ENCODE results near the gene NT5C3B. TPM values are rescaled to one million over a fixed set of nuclear protein-coding genes. Genes with fewer than 3 reads are reported as not detected.
"Not testable (repeated sequence)": the region's sequence is repeated elsewhere in the genome, so short reads cannot be mapped to it uniquely, and the experiment has no call there.

Gene NT5C3B
- total RNA-seq, 6 experiments from 2014 or later, result 33.9 to 55.2 (median 37.3) TPM

DNA sequence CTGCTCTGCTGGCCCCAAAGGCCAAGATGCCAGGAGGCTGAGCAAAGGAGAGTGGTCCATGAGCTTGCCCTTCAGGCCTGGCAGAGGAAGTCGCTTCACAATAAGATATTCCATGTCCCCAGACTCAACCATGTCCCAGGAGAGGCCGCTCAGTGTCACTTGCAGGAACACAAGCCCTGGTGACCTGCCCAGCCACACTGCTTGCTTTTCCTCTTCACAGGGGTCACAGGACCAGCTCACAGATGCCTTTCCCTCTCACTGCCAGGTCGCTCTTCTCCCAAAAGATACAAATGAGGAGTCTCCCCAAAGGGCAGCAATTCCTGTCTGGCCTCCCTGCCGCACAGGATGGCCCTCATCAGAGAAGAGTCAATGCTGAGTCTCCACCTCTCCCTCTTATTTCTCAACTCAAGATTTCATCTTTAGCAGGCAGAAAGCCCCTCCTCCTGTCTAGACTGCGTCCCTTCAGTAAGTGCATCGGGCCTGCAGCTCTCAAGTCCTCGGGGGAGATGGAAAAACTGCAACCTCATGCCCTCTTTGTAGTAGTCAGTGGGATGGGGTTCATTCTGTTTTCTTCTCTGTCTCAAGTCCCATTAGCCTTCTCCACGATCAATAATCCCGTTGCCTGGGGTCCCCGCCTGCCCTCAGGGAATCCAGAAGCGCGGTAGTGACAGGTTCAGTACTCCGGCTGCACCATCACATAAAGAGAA is 54.5 kb downstream of the NT5C3B start:
- H3K36me3 Mint-ChIP-seq (ENCODE audit: low read depth), result no peaks in the 10 kb centered on the region
- peaks cover 9% of the 10 kb centered on the region for H3K27me3 Mint-ChIP-seq (ENCODE audit: insufficient read depth)
- TF ChIP-seq CTCF (IDR thresholded peaks at IDR 0.05), result no peak
- H3K27ac Mint-ChIP-seq, result no peak overlapping the region
- peaks cover 26% of the 10 kb centered on the region for H3K4me1 Mint-ChIP-seq (ENCODE audit: low read depth)
- no peak overlapping the region for H3K4me3 Mint-ChIP-seq
- no peak for DNase-seq
- H3K9me3 Mint-ChIP-seq, result no peaks in the 10 kb centered on the region

DNA sequence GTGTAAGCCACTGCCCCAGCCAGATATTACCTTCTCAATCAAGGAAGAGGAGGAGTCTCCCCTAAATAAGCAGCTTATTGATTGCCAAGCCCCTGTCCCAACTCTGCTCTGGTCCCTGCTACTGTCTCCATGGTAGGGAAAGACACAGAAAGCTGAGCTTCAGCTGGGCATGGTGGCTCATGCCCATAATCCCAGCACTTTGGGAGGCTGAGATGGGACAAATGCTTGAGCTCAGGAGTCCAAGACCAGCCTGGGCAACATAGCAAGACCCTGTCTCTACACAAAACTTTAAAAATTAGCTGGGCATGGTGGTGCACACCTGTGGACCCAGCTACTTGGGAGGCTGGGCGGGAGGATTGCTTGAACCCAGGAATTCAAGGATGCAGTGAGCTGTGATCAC is 56.1 kb downstream of the NT5C3B start:
- no peaks in the 10 kb centered on the region for H3K36me3 Mint-ChIP-seq (ENCODE audit: low read depth)
- H3K4me3 Mint-ChIP-seq, result no peak overlapping the region
- no peak for DNase-seq
- no peak overlapping the region for H3K27ac Mint-ChIP-seq
- H3K4me1 Mint-ChIP-seq (ENCODE audit: low read depth), result peaks cover 30% of the 10 kb centered on the region
- H3K9me3 Mint-ChIP-seq, result no peaks in the 10 kb centered on the region
- peaks cover 3% of the 10 kb centered on the region for H3K27me3 Mint-ChIP-seq (ENCODE audit: insufficient read depth)
- no peak for TF ChIP-seq CTCF (IDR thresholded peaks at IDR 0.05)

- no peak for TF ChIP-seq CTCF (IDR thresholded peaks at IDR 0.05)
- Mint-ChIP-seq H3K36me3 (ENCODE audit: low read depth) (no peaks in the 10 kb centered on the region), H3K27ac (peak overlapping the region; percentile 81), H3K4me1 (ENCODE audit: low read depth) (peaks cover 32% of the 10 kb centered on the region), H3K27me3 (ENCODE audit: insufficient read depth) (peaks cover 2% of the 10 kb centered on the region; the same call in 1 of the 2 replicates), H3K9me3 (no peaks in the 10 kb centered on the region), H3K4me3 (no peak overlapping the region; the same call in 1 of the 2 replicates)
- DNase-seq, result peak; percentile 70
Measured at GRCh38 chr17:41777574-41778188, 58.4 kb downstream of the NT5C3B start.

DNA sequence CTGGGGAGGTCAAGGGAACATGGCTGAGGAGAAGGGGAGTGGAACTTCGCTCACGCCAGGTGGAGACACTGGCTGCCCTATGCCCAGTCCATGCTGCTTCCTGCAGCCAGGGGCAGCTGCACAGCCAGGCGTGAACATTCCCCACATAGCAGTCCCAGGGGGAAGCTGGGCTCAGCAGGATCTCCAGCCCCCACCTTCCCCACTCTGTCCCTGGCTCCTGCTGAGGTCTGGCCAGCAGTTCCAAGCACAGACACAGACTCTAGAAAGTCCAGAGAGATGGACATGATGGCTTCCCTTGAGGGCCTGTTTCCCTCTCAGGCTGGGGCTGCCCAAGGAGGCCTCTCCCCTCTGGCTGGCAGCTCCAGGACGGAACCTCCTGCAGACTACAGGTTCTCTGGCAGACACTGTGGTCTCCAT is 58.9 kb downstream of the NT5C3B start:
- H3K27me3 Mint-ChIP-seq (ENCODE audit: insufficient read depth), result peaks cover 2% of the 10 kb centered on the region; the same call in 1 of the 2 replicates

DNA sequence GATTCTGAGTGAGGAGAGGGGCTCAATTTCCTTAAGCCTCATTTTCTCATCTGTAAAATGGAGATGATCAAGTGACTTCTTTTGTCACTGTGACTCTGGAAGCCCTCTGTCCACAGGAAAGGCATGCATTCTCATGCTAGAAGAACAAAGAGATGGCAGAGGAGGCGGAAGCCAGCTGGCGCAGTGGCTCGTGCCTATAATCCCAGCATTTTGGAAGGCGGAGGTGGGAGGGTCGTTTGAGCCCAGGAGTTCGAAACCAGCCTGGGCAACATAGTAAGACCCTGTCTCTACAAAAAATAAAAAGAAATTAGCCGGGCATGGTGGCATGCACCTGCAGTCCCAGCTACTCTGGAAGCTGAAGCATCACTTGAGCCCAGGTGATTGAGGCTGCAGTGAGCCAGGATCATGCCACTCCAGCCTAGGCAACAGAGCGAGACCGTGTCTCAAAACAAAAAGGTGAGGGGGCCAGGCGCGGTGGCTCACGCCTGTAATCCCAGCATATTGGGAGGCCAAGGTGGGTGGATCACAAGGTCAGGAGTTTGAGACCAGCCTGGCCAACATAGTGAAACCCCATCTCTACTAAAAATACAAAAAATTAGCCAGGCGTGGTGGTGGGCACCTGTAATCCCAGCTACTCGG is 59.7 kb downstream of the NT5C3B start:
- not testable (repeated sequence) for DNase-seq; H3K4me3 Mint-ChIP-seq; H3K9me3 Mint-ChIP-seq; H3K27ac Mint-ChIP-seq; H3K27me3 Mint-ChIP-seq (ENCODE audit: insufficient read depth); H3K36me3 Mint-ChIP-seq (ENCODE audit: low read depth)
- H3K4me1 Mint-ChIP-seq (ENCODE audit: low read depth), result peaks cover 34% of the 10 kb centered on the region

More for the DNA sequence above, 58.9 kb downstream of the NT5C3B start:
- Mint-ChIP-seq H3K36me3 (ENCODE audit: low read depth) (no peaks in the 10 kb centered on the region), H3K4me3 (no peak overlapping the region), H3K9me3 (no peaks in the 10 kb centered on the region), H3K4me1 (ENCODE audit: low read depth) (peaks cover 34% of the 10 kb centered on the region), H3K27ac (peak overlapping the region; percentile 81)
- no peak for DNase-seq
- peak; percentile 22; the same call in 1 of the 2 replicates for TF ChIP-seq CTCF (IDR thresholded peaks at IDR 0.05)

Data from HFFc6 (cell line).